Measurements from ENCODE around the gene TTL. TPM values are rescaled to one million over a fixed set of nuclear protein-coding genes. Genes with fewer than 3 reads are reported as not detected.
"Not testable (repeated sequence)": the region's sequence is repeated elsewhere in the genome, so short reads cannot be mapped to it uniquely, and the experiment has no call there.

TTL gene
- 10 to 100 TPM; 26.7 to 31.4 (median 28.6) TPM for total RNA-seq

DNA sequence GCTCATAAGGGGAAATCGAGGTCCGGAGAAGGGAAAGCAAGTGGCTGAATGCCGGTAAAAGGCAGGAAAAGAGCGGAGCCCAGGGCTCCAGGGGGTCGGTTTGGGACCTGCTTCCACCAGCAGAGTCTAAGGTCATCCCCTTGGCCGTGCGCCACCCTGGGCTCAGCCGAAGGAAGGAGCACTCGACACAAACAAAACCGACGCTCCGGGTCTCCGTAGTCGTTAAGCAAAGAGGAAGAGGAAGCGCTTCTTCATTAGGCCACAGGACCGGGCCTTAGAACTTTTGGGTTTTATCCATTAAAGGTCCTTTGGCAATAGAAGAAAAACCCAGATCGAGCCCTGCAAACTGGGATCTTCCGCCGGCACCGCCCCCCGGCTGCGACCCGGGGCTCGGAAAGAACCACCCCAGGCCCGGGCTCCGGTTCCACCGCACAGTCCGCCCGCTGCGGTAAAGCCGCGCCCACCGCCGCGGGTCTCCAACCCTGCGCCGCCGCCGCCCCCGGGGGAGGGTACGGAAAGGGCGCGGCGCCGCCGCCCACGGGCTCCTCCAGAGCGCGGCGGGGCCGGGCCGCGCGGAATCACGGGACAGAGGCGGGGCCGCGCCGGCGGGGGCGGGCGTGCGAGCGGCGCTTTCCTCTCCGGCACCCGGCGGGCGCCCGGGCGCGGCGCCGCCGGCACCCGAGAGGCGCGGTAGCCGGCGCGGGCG is at the start of gene TTL:
TTL (plus strand) TSS at position 629 of the 706 bp plus-strand sequence. CDS start 189 bp downstream, outside the sequence.
- ATAC-seq: peak; percentile 78
- DNase-seq: peak; percentile 76
- peaks cover 35% of the 10 kb centered on the region for H3K4me1 Mint-ChIP-seq (ENCODE audit: low read depth)
- H3K4me3 Mint-ChIP-seq: peak within 1 kb of the TSS; percentile 93
- H3K27me3 Mint-ChIP-seq (ENCODE audit: low read depth): no peaks in the 10 kb centered on the region
- no peaks in the 10 kb centered on the region for H3K9me3 Mint-ChIP-seq
- H3K36me3 Mint-ChIP-seq (ENCODE audit: insufficient read depth): peaks cover 7% of the 10 kb centered on the region

DNA sequence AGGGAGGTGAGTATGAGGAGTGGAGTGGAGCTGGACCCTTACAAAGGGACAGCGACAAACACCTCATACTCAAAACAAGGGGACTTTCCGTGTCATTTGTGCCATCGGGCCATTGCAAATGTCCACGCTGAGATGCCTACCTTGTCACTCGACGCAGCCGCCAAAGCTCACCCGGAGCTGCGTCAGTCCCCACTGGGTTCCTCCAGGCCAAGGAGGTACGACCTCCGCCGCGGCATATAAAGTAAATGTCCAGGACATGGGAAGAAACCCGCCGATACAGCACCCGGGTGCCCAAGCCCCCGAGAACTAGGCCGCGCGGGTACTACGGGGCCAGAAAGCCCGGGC is 49.6 kb upstream of the TTL start:
- H3K36me3 Mint-ChIP-seq (ENCODE audit: insufficient read depth); ATAC-seq; DNase-seq; H3K27me3 Mint-ChIP-seq (ENCODE audit: low read depth); H3K9me3 Mint-ChIP-seq: not testable (repeated sequence)
- H3K4me3 Mint-ChIP-seq: peak overlapping the region; percentile 83
- peaks cover 14% of the 10 kb centered on the region for H3K4me1 Mint-ChIP-seq (ENCODE audit: low read depth)

DNA sequence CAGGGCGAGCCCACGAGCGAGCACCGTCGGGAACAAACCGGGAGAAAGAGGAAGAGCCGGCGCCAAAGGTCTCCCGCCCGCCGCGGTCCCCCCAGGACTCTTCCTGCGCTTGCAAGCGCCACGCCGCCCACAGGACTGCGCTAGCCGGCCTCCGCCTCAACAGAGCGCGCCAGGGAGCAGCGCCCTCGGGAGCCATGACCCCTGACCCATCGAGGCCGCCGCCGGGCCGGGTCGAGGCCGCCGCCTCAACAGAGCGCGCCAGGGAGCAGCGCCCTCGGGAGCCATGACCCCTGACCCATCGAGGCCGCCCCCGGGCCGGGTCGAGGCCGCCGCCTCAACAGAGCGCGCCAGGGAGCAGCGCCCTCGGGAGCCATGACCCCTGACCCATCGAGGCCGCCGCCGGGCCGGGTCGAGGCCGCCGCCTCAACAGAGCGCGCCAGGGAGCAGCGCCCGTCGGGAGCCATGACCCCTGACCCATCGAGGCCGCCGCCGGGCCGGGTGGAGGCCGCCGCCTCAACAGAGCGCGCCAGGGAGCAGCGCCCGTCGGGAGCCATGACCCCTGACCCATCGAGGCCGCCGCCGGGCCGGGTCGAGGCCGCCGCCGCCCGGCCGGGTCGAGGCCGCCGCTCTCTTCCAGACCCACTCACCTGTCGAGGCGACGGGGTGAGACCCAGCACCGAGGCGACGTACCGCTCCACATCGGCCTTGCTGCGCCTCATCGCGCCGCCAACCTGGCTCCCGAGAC is 49.0 kb upstream of the TTL start:
- not testable (repeated sequence) for DNase-seq; H3K9me3 Mint-ChIP-seq; H3K36me3 Mint-ChIP-seq (ENCODE audit: insufficient read depth); H3K27me3 Mint-ChIP-seq (ENCODE audit: low read depth)
- Mint-ChIP-seq H3K4me3 (peak overlapping the region; percentile 83), H3K4me1 (ENCODE audit: low read depth) (peaks cover 14% of the 10 kb centered on the region)
- peak; percentile 1 to 17 for ATAC-seq

DNA sequence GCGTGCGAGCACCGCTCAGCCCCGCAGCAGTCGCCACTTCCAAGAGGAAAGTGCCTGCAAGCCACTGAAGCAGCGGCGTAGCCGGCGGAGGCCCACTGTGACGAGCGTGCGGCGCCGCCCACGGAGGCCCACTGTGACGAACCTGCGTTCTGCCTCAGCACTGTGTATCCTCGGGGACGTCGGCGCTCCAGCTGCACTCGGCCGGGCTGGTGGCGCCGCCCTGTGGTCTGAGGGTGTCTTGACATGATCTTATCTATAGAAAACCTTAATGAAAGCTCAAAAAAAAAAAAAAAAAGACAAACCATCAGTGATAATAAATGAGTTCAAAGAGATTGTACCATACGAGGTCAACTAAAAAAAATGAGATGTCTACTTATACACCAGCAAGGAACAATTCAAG is 48.5 kb upstream of the TTL start, which contains the start of gene RGPD8:
RGPD8 (minus strand) TSS at position 166 of the 400 bp plus-strand sequence. CDS start 192 bp downstream, outside the sequence.
- peak; percentile 92 for DNase-seq
- H3K9me3 Mint-ChIP-seq; H3K36me3 Mint-ChIP-seq (ENCODE audit: insufficient read depth): not testable (repeated sequence)
- ATAC-seq: peak; percentile 99 to 100
- H3K27me3 Mint-ChIP-seq (ENCODE audit: low read depth): peaks cover 13% of the 10 kb centered on the region
- H3K4me1 Mint-ChIP-seq (ENCODE audit: low read depth): peaks cover 14% of the 10 kb centered on the region
- H3K4me3 Mint-ChIP-seq: peak within 1 kb of the TSS; percentile 83

DNA sequence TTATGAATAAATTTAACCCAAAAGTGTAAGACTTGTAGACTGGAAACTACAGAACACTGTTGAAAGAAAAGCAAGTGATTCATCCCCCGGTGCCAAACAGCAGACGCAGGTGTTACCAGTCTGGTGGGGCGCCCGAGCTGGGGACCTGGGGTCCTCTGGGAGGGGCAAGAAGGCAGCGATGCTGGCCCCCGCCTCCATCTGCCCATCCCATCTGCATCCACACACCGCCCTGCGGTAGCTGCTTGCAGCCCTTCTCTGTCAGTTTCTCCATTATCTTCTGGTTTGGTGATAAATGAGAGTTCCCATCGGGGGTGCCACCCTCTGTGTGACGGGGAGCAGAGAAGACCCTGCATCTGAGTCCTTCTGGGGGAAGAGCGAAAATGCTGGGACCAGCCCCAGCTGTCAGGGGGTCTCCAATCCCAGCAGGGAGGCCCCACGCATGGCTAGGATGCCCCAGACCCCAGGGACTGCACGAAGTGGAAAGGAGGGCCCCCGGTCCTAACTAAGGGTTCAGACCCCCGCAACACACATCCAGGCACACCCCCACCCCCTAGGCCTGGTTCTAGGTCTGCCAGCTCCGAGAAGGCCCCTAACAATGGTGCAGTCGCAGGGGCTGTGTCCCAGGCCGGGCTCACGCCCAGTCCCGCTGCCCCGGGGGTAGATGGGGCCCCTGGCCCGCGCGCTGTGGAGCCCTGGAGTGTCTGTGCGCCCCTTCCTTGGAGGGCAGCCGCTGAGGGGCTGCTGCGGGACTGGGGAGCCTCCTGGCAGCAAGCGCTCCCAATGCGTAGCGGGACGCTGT is 47.8 kb upstream of the TTL start:
- ATAC-seq (no peak), DNase-seq (no peak)
- H3K4me1 Mint-ChIP-seq (ENCODE audit: low read depth): peaks cover 14% of the 10 kb centered on the region
- H3K4me3 Mint-ChIP-seq: no peak overlapping the region
- no peaks in the 10 kb centered on the region for H3K9me3 Mint-ChIP-seq
- peaks cover 13% of the 10 kb centered on the region for H3K27me3 Mint-ChIP-seq (ENCODE audit: low read depth)
- no peaks in the 10 kb centered on the region for H3K36me3 Mint-ChIP-seq (ENCODE audit: insufficient read depth)

DNA sequence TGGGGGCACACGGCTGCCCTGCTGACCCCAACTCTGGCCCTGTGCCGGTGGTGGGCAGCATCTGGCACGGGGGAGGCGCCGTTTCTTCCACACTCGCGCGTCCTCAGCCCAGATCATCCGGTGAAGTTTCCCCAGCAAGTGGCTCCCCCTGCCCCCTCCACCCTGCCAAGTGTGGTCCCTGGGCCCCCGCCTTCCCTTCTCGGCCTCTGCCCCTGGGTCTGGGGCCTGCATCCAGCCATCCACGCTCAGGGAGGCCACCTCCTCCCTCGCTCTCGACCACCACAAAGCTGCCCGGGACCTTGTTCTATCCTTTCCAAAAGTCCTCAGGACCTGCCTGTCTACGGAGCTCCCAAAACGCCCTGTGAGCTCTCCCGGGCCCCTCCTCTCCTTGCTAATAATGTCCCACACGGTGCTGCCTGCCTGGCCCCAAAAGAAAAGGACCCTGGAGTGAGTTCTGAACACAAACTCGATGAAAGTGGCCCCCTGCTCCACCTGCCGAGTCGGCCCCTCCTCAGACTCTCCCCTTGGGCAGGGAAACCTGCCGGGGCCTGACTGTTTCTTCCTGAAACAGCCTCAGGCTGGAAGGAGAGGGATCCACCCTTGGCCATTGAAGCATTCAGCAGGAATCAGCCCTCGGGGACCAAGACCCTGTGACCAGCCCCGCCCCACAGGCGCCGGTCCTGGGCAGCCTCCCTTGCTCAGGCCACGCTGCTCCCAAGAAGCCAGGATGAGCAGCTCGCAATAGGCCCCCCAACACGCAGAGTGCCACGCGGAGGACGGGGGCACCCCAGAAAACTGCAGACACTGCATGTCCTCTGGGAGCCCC is 46.9 kb upstream of the TTL start:
- not testable (repeated sequence) for DNase-seq; H3K9me3 Mint-ChIP-seq; H3K36me3 Mint-ChIP-seq (ENCODE audit: insufficient read depth); ATAC-seq; H3K4me3 Mint-ChIP-seq
- H3K4me1 Mint-ChIP-seq (ENCODE audit: low read depth): peaks cover 12% of the 10 kb centered on the region
- H3K27me3 Mint-ChIP-seq (ENCODE audit: low read depth): peaks cover 14% of the 10 kb centered on the region

DNA sequence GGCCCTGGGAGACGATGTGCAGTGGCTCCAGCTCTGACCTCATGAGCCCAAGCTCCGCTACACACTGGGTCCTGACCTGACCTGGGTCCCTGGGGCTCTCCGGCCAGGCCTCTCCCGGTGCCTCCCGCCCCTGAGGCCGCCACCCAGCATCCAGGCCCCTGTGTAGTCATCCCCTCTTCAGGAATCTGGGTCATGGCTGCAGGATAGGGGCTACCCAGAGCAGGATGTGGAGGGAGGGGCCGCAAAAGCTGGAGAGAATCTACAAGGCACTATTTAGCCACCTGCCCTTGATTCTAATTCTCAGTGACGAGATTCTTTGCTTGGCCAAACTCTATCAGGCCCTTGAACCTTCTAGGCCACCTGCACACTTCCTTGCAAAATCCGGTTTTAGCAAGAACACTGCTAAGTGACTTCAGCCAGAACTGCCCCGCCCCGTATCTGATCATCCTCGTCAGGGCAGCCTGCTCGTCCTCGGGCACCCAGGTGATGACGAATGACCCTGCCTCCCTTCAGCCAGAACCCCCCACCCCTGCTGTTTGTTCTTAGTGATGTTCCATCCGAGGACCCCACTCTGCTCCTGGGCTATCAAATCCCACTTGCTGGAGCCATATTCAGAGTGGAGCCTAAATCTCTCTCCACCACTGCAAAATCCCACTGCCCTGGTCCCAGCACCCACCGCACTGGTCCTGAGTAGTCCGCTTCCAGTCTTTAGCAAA is 46.1 kb upstream of the TTL start:
- not testable (repeated sequence) for DNase-seq, H3K4me3 Mint-ChIP-seq

DNA sequence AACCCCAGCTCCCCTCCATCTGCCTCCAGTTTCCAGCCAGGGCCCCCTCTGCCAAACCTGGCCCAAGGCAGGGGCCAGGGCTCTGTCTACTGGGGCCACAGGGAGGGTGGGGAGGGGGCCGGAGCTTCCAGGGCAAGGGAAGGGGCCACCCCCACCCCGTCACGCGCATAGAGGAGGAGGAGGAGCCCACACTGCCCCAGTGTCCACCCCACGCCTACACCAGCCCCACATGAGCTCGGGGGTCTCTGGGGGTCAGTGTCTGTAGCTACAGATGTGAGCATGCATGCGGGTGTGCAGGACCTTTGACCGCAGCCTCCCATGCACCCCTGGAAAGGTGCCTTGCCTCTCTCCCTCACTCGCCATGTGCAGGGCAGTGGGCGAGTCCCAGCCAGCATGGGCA is 45.0 kb upstream of the TTL start:
- peaks cover 19% of the 10 kb centered on the region for H3K27me3 Mint-ChIP-seq (ENCODE audit: low read depth)
- H3K36me3 Mint-ChIP-seq (ENCODE audit: insufficient read depth); H3K4me3 Mint-ChIP-seq; ATAC-seq; H3K4me1 Mint-ChIP-seq (ENCODE audit: low read depth); H3K9me3 Mint-ChIP-seq; DNase-seq: not testable (repeated sequence)

More for the DNA sequence above, 46.1 kb upstream of the TTL start:
- H3K9me3 Mint-ChIP-seq; H3K36me3 Mint-ChIP-seq (ENCODE audit: insufficient read depth); ATAC-seq: not testable (repeated sequence)
- H3K27me3 Mint-ChIP-seq (ENCODE audit: low read depth): peaks cover 19% of the 10 kb centered on the region
- peaks cover 10% of the 10 kb centered on the region for H3K4me1 Mint-ChIP-seq (ENCODE audit: low read depth)

DNA sequence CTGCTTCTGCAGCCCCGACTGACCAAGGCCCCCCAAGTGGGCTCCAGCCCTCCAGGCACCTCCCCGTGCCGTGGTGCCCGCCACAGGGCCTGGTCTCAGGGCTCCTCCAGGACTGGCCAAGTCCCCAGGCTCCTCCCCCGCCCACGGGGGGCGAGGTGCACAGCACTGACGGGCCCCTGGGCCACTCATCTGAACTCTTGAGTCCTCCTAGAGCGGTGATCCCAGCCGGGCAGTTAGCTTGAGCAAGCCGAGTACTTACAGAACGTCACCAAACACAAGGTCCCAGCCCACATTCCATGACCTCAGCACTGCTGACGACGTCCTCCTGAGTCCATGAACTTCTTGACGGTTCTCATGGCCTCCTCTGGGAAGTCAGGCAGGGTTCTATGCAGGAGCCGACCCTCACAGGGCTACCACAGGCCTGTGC is 44.5 kb upstream of the TTL start:
- not testable (repeated sequence) for H3K36me3 Mint-ChIP-seq (ENCODE audit: insufficient read depth); DNase-seq; H3K4me1 Mint-ChIP-seq (ENCODE audit: low read depth); H3K9me3 Mint-ChIP-seq; ATAC-seq; H3K4me3 Mint-ChIP-seq
- H3K27me3 Mint-ChIP-seq (ENCODE audit: low read depth): peaks cover 19% of the 10 kb centered on the region

DNA sequence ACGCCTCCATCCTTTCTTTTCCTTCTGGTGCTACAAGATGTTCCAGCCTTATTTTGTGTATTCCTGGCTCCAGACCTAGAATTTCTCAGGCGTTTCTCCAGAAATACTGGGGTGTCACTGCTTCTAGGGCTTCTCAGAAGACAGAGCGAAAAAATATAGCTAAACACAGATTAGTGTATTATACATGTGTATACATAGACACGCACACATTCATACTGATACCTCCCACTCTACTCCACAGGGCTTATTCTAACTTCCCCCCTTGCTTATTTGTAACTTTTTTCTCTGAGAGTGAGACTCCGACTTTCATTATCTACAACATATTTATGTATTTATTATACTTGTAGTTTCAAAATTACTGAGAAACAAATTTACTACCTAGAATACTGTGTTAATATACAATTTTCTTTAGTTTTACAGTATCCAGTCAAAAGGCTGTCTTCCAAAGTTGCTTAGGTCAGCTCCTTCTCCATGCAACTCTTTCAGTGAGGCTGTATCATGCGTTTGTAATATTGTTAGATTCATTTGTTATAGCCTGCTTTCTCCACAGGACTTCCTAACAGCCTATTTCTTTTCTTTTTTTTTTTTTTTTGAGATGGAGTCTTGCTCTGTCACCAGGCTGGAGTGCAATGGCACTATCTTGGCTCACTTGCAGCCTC is 43.2 kb upstream of the TTL start:
- not testable (repeated sequence) for H3K36me3 Mint-ChIP-seq (ENCODE audit: insufficient read depth)

DNA sequence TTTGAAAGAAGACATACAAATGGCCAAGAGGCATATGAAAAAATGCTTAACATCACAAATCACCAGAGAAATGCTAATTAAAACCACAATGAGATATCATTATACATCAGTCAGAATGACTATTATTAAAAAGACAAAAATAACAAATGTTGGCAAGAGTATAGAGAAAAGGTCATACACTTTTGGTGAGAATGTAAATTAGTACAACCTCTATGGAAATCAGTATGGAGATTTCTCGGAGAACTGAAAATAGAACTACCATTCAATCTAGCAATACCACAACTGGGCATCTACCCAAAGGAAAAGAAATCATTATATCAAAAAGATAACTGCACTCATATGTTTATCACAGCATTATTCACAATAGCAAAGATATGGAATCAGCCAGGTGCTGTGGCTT is 37.7 kb upstream of the TTL start:
- ATAC-seq; H3K36me3 Mint-ChIP-seq (ENCODE audit: insufficient read depth); H3K9me3 Mint-ChIP-seq; H3K4me3 Mint-ChIP-seq; H3K4me1 Mint-ChIP-seq (ENCODE audit: low read depth); DNase-seq: not testable (repeated sequence)
- H3K27me3 Mint-ChIP-seq (ENCODE audit: low read depth): peaks cover 11% of the 10 kb centered on the region

More for the DNA sequence above, 43.2 kb upstream of the TTL start:
- H3K4me3 Mint-ChIP-seq; ATAC-seq; H3K9me3 Mint-ChIP-seq; H3K4me1 Mint-ChIP-seq (ENCODE audit: low read depth); DNase-seq: not testable (repeated sequence)
- H3K27me3 Mint-ChIP-seq (ENCODE audit: low read depth): peaks cover 20% of the 10 kb centered on the region

DNA sequence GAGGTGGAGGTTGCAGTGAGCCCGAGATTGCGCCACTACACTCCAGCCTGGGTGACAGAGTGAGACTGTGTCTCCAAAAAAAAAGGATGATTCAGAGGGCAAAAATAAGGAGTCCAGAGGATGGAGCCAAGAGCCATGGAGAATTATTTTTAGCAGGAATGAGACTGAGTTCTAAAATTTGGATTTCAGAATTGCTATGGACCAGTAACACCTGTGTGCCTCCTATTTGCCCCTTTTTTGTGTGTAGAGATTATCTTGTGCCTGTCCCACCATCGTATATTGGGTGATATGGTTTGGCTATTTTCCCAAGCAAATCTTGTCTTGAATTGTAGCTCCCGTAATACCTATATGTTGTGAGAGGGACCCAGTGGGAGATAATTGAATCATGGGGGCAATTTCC is 32.1 kb upstream of the TTL start:
- Mint-ChIP-seq H3K9me3 (no peaks in the 10 kb centered on the region), H3K27me3 (ENCODE audit: low read depth) (no peaks in the 10 kb centered on the region), H3K4me1 (ENCODE audit: low read depth) (no peaks in the 10 kb centered on the region), H3K4me3 (no peak overlapping the region), H3K36me3 (ENCODE audit: insufficient read depth) (no peaks in the 10 kb centered on the region)
- no peak for ATAC-seq
- no peak for DNase-seq

DNA sequence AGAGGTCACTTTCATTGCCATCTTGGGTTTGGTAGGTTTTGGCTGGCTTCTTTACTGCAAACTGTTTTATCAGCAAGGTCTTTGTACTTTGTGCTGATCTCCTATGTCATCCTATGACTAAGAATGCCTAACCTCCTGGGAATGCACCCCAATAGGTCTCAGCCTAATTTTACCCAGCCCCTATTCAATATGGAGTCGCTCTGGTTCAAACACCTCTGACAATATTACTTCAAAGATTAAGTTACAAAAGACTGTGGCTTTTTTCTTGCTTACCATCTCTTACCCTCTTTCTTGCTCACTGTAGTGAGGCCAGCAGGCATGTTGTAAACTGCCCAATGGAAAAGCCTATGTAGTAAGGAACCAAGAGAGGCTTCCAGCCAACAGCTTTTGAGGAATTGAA is 30.6 kb upstream of the TTL start:
- no peaks in the 10 kb centered on the region for H3K36me3 Mint-ChIP-seq (ENCODE audit: insufficient read depth)
- no peak for DNase-seq
- no peak for ATAC-seq
- no peaks in the 10 kb centered on the region for H3K27me3 Mint-ChIP-seq (ENCODE audit: low read depth)
- no peaks in the 10 kb centered on the region for H3K9me3 Mint-ChIP-seq
- H3K4me3 Mint-ChIP-seq: no peak overlapping the region
- no peaks in the 10 kb centered on the region for H3K4me1 Mint-ChIP-seq (ENCODE audit: low read depth)

Data from activated T-cell treated with anti-CD3 and anti-CD28 coated beads, Interleukin-2, amount 50 U/mL, for 4 hours (primary cell).